Skeletal muscle satellite cell (primary cell): Measurements from ENCODE around the gene DNAH5.

Source experiments
- H3K27me3 ChIP-seq: 2 replicates; pipeline ENCODE4 v1.7.0; 2013; ENCODE audit warnings: low read length; ENCODE audit not compliant: control insufficient read depth, insufficient read depth
- H3K36me3 ChIP-seq: 2 replicates; pipeline ENCODE4 v1.7.0; 2013; ENCODE audit warnings: mild to moderate bottlenecking, control low read depth, low read length; ENCODE audit not compliant: insufficient read depth
- H3K4me1 ChIP-seq: 2 replicates; pipeline ENCODE4 v1.7.0; 2013; ENCODE audit warnings: low read length; ENCODE audit not compliant: control insufficient read depth, insufficient read depth
- H3K4me2 ChIP-seq: 2 replicates; pipeline ENCODE4 v1.7.0; 2013; ENCODE audit warnings: mild to moderate bottlenecking, low read length
- H3K4me3 ChIP-seq: 2 replicates; pipeline ENCODE4 v1.7.0; 2013; ENCODE audit warnings: low read length
- H3K9ac ChIP-seq: 2 replicates; pipeline ENCODE4 v1.7.0; 2013; ENCODE audit warnings: mild to moderate bottlenecking, low read depth, low read length, moderate library complexity
- H3K9me3 ChIP-seq: replicated peaks from 2 replicates; pipeline ENCODE4 v1.7.0; 2013; ENCODE audit warnings: mild to moderate bottlenecking, control low read depth, low read length

The DNAH5 gene

GRCh38 chr5:13659391-13659790 is 285.1 kb downstream of the DNAH5 start:
- H3K4me1 ChIP-seq: peaks cover 18% of the 10 kb centered on the region
- H3K27me3 ChIP-seq: no peaks in the 10 kb centered on the region
- no peaks in the 10 kb centered on the region for H3K36me3 ChIP-seq
- H3K9me3 ChIP-seq: no peaks in the 10 kb centered on the region
- no peak overlapping the region for H3K4me3 ChIP-seq
- no peak overlapping the region for H3K9ac ChIP-seq
- no peak overlapping the region for H3K4me2 ChIP-seq

DNA sequence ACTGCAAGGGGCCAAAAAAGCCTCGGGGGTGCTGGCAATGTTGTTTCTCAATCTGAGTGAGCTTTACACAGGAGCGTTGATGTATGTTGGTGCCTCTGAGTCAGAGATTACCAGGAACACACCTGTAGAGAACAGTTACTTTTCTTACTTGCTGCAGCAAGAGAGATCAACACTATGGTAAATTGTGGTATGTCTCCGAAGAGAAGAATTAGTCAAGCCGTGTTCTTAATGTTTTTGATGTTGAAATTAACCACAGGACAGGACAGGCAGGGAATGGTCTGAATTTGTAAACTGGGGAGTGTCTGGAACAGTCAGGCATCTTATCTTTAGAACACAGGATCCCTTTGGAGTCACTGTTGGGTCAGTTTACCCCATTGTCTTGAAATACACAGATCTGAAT is 285.7 kb downstream of the DNAH5 start:
- H3K9me3 ChIP-seq: no peaks in the 10 kb centered on the region
- peaks cover 12% of the 10 kb centered on the region for H3K4me1 ChIP-seq
- H3K4me3 ChIP-seq: no peak overlapping the region
- no peaks in the 10 kb centered on the region for H3K27me3 ChIP-seq
- no peak overlapping the region for H3K4me2 ChIP-seq
- H3K36me3 ChIP-seq: no peaks in the 10 kb centered on the region
- no peak overlapping the region for H3K9ac ChIP-seq

DNA sequence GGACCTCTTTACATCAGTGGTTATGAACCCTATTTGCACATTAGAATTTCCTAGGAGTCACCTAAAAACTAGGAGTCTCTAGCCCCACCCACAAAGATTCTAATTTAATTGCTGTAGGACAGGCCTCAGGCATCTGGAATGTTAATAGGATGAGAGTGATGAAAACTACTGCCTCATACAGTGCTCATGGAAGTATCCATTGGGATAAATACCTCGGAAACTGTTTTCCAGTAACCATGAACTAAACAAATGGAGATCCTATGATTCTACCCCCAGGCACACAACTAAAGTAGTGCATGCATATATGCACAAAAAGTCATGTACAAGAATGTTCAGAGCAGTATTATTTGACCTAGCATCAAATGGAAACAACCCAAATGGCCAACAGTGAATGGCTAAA is 286.3 kb downstream of the DNAH5 start:
- Histone ChIP-seq H3K4me1 (peaks cover 7% of the 10 kb centered on the region), H3K9ac (no peak overlapping the region), H3K4me2 (no peak overlapping the region), H3K27me3 (no peaks in the 10 kb centered on the region), H3K9me3 (no peaks in the 10 kb centered on the region), H3K36me3 (no peaks in the 10 kb centered on the region), H3K4me3 (no peak overlapping the region)

GRCh38 chr5:13653709-13654108 is 290.8 kb downstream of the DNAH5 start:
- Histone ChIP-seq H3K4me1 (no peaks in the 10 kb centered on the region), H3K4me3 (no peak overlapping the region), H3K9ac (no peak overlapping the region), H3K36me3 (no peaks in the 10 kb centered on the region), H3K4me2 (no peak overlapping the region), H3K27me3 (no peaks in the 10 kb centered on the region), H3K9me3 (no peaks in the 10 kb centered on the region)

DNA sequence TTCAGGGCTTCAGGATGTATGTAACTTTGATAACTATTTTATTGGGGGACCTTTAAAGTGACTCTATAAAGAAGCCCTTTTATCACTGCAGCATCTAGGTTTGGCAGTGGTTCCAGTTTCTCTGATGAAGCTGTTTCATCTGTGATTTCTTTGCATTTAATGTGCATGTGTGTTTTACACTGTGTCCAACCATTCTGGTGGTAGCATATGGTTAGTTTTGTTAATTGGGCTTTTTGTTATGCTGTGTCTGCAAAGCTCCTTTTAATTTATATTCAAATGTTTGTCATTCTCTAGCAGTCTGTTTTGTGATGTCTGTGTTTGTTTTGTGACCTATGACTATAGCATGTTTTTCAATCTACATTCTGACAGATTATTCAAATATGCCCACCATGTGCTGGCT is 294.8 kb downstream of the DNAH5 start:
- Histone ChIP-seq H3K4me1 (no peaks in the 10 kb centered on the region), H3K9ac (no peak overlapping the region), H3K4me2 (no peak overlapping the region), H3K9me3 (no peaks in the 10 kb centered on the region), H3K36me3 (no peaks in the 10 kb centered on the region), H3K27me3 (no peaks in the 10 kb centered on the region), H3K4me3 (no peak overlapping the region)

- Histone ChIP-seq H3K9ac (no peak overlapping the region), H3K9me3 (no peaks in the 10 kb centered on the region), H3K4me3 (no peak overlapping the region), H3K4me1 (no peaks in the 10 kb centered on the region), H3K4me2 (no peak overlapping the region), H3K36me3 (no peaks in the 10 kb centered on the region), H3K27me3 (no peaks in the 10 kb centered on the region)
Observed at GRCh38 chr5:13648822-13649221, 295.7 kb downstream of the DNAH5 start.

DNA sequence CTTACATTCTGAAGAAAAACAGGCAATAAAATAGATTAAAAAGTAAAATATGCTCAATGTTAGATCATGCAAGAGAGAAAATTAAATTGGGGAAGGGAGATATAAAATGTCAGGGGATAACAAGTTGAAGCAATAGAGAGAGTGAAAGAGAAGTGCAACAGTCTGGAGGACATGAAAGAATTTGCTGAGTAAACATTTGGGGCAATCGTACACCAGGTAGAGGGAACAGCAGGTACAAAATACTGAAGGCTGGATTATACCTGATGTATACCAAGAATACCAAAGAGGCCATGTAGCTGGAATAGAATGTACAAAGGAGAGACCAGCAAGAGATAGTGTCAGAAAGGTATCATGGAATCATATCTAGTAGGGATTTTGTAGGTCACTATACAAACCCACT is 300.8 kb downstream of the DNAH5 start:
- no peaks in the 10 kb centered on the region for H3K4me1 ChIP-seq
- no peaks in the 10 kb centered on the region for H3K36me3 ChIP-seq
- no peak overlapping the region for H3K9ac ChIP-seq
- H3K9me3 ChIP-seq: no peaks in the 10 kb centered on the region
- no peak overlapping the region for H3K4me3 ChIP-seq
- no peaks in the 10 kb centered on the region for H3K27me3 ChIP-seq
- H3K4me2 ChIP-seq: no peak overlapping the region

GRCh38 chr5:13643196-13643595 is 301.3 kb downstream of the DNAH5 start:
- no peaks in the 10 kb centered on the region for H3K4me1 ChIP-seq
- no peak overlapping the region for H3K4me3 ChIP-seq
- H3K36me3 ChIP-seq: no peaks in the 10 kb centered on the region
- H3K9me3 ChIP-seq: no peaks in the 10 kb centered on the region
- H3K4me2 ChIP-seq: no peak overlapping the region
- H3K27me3 ChIP-seq: no peaks in the 10 kb centered on the region
- no peak overlapping the region for H3K9ac ChIP-seq
